Measurements from ENCODE around the gene ARSJ.

ARSJ gene

GRCh38 chr4:113959539-113959937 is 19.9 kb downstream of the ARSJ start:
- H3K79me2 ChIP-seq (ENCODE audit: insufficient read depth, low read length), result no peaks in the 10 kb centered on the region
- no peaks in the 10 kb centered on the region for H3K9me2 ChIP-seq (replicated peaks; ENCODE audit: low read depth, low read length)
- no peak for TF ChIP-seq EZH2phosphoT487 (IDR thresholded peaks at IDR 0.05; ENCODE audit: borderline replicate concordance)
- TF ChIP-seq, protein P1, sequence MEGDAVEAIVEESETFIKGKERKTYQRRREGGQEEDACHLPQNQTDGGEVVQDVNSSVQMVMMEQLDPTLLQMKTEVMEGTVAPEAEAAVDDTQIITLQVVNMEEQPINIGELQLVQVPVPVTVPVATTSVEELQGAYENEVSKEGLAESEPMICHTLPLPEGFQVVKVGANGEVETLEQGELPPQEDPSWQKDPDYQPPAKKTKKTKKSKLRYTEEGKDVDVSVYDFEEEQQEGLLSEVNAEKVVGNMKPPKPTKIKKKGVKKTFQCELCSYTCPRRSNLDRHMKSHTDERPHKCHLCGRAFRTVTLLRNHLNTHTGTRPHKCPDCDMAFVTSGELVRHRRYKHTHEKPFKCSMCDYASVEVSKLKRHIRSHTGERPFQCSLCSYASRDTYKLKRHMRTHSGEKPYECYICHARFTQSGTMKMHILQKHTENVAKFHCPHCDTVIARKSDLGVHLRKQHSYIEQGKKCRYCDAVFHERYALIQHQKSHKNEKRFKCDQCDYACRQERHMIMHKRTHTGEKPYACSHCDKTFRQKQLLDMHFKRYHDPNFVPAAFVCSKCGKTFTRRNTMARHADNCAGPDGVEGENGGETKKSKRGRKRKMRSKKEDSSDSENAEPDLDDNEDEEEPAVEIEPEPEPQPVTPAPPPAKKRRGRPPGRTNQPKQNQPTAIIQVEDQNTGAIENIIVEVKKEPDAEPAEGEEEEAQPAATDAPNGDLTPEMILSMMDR (conservative IDR thresholded peaks at IDR 0.05; ENCODE audit: low read length), result no peak
- H3K4me1 ChIP-seq (ENCODE audit: insufficient read depth, low read length, poor library complexity, severe bottlenecking), result peaks cover 82% of the 10 kb centered on the region
- no peaks in the 10 kb centered on the region for H3K36me3 ChIP-seq (ENCODE audit: insufficient read depth, low read length)
- H2AFZ ChIP-seq (ENCODE audit: low read length), result peak overlapping the region; percentile 5; the same call in 1 of the 2 replicates
- no peaks in the 10 kb centered on the region for H3K27me3 ChIP-seq (ENCODE audit: insufficient read depth, low read length, poor library complexity, severe bottlenecking)
- peak overlapping the region; percentile 23 for H3K4me3 ChIP-seq (ENCODE audit: low read length, poor library complexity, severe bottlenecking)
- no peaks in the 10 kb centered on the region for H3F3A ChIP-seq (ENCODE audit: low read depth)
- peak overlapping the region; percentile 43 for H3K4me2 ChIP-seq (ENCODE audit: low read depth, low read length, poor library complexity, severe bottlenecking)
- no peaks in the 10 kb centered on the region for H4K20me1 ChIP-seq (ENCODE audit: insufficient read depth, low read length, poor library complexity, severe bottlenecking)
- H3K9ac ChIP-seq (ENCODE audit: low read depth, low read length, poor library complexity, severe bottlenecking), result no peak overlapping the region
- H3K9me3 ChIP-seq (ENCODE audit: insufficient read depth, low read depth, low read length), result peaks cover 5% of the 10 kb centered on the region; the same call in 1 of the 2 replicates

GRCh38 chr4:113958766-113959538 is 20.5 kb downstream of the ARSJ start:
- peak overlapping the region; percentile 23 for H3K4me3 ChIP-seq (ENCODE audit: low read length, poor library complexity, severe bottlenecking)

DNA sequence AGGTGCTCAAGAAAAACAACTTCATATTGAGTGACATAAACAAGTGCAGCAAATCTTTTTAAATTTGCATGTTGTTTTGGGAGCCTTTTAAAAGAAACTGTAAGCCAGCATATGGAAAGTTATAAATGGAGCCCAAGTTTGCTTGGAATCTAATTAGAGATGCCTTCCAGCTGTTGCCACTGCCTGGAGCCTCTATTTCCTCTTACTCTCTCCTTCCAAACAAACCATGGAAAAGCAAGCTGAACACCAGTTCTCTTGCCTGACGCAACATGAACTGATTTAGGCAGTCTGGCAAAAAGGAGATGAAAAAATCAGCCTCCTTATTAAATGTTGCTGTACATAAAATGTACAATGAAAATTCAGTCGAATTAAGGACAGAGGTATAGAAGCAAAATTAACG is 21.5 kb downstream of the ARSJ start:
- H3K9ac ChIP-seq (ENCODE audit: low read depth, low read length, poor library complexity, severe bottlenecking), result no peak overlapping the region
- no peak overlapping the region for H3K4me3 ChIP-seq (ENCODE audit: low read length, poor library complexity, severe bottlenecking)
- peaks cover 97% of the 10 kb centered on the region for H3K4me1 ChIP-seq (ENCODE audit: insufficient read depth, low read length, poor library complexity, severe bottlenecking)
- peaks cover 4% of the 10 kb centered on the region; the same call in 1 of the 2 replicates for H3K9me3 ChIP-seq (ENCODE audit: insufficient read depth, low read depth, low read length)
- TF ChIP-seq EZH2phosphoT487 (IDR thresholded peaks at IDR 0.05; ENCODE audit: borderline replicate concordance), result no peak
- H4K20me1 ChIP-seq (ENCODE audit: insufficient read depth, low read length, poor library complexity, severe bottlenecking), result no peaks in the 10 kb centered on the region
- no peak overlapping the region for H3K4me2 ChIP-seq (ENCODE audit: low read depth, low read length, poor library complexity, severe bottlenecking)
- no peaks in the 10 kb centered on the region for H3K36me3 ChIP-seq (ENCODE audit: insufficient read depth, low read length)
- H3K79me2 ChIP-seq (ENCODE audit: insufficient read depth, low read length), result no peaks in the 10 kb centered on the region
- no peaks in the 10 kb centered on the region for H3F3A ChIP-seq (ENCODE audit: low read depth)
- H2AFZ ChIP-seq (ENCODE audit: low read length), result no peak overlapping the region
- no peaks in the 10 kb centered on the region for H3K9me2 ChIP-seq (replicated peaks; ENCODE audit: low read depth, low read length)
- H3K27me3 ChIP-seq (ENCODE audit: insufficient read depth, low read length, poor library complexity, severe bottlenecking), result no peaks in the 10 kb centered on the region

More at GRCh38 chr4:113958766-113959538, 20.5 kb downstream of the ARSJ start:
- H3K9me3 ChIP-seq (ENCODE audit: insufficient read depth, low read depth, low read length), result peaks cover 5% of the 10 kb centered on the region; the same call in 1 of the 2 replicates
- peak overlapping the region; percentile 43 for H3K4me2 ChIP-seq (ENCODE audit: low read depth, low read length, poor library complexity, severe bottlenecking)
- H3K79me2 ChIP-seq (ENCODE audit: insufficient read depth, low read length), result no peaks in the 10 kb centered on the region
- no peaks in the 10 kb centered on the region for H3K27me3 ChIP-seq (ENCODE audit: insufficient read depth, low read length, poor library complexity, severe bottlenecking)
- no peaks in the 10 kb centered on the region for H3K36me3 ChIP-seq (ENCODE audit: insufficient read depth, low read length)
- H3K9ac ChIP-seq (ENCODE audit: low read depth, low read length, poor library complexity, severe bottlenecking), result no peak overlapping the region
- H2AFZ ChIP-seq (ENCODE audit: low read length), result peak overlapping the region; percentile 5; the same call in 1 of the 2 replicates
- no peaks in the 10 kb centered on the region for H3F3A ChIP-seq (ENCODE audit: low read depth)
- TF ChIP-seq, protein P1 (conservative IDR thresholded peaks at IDR 0.05; ENCODE audit: low read length), result no peak
- TF ChIP-seq EZH2phosphoT487 (IDR thresholded peaks at IDR 0.05; ENCODE audit: borderline replicate concordance), result no peak
- H4K20me1 ChIP-seq (ENCODE audit: insufficient read depth, low read length, poor library complexity, severe bottlenecking), result no peaks in the 10 kb centered on the region
- peaks cover 88% of the 10 kb centered on the region for H3K4me1 ChIP-seq (ENCODE audit: insufficient read depth, low read length, poor library complexity, severe bottlenecking)
- H3K9me2 ChIP-seq (replicated peaks; ENCODE audit: low read depth, low read length), result no peaks in the 10 kb centered on the region
